CD4-positive, alpha-beta memory T cell (primary cell): ENCODE measurements around the gene IGSF9B. TPM values are rescaled to one million over a fixed set of nuclear protein-coding genes. Genes with fewer than 3 reads are reported as not detected.

Experiments used
- CTCF ChIA-PET: fragments of 350-600 bp; sonication (Branson Sonifier 250); formaldehyde crosslinking; loops from one replicate; lab custom pipeline; 2021; ENCODE audit warnings: inconsistent platforms; ENCODE audit not compliant: partially characterized antibody; lab: Charles Lee
- POLR2A ChIA-PET: fragments of 350-600 bp; sonication (Branson Sonifier 250); formaldehyde crosslinking; loops from one replicate; lab custom pipeline; 2021; ENCODE audit not compliant: partially characterized antibody; lab: Charles Lee
- DNase-seq, 5 donors: peaks; one replicate each; pipeline versions ENCODE4 v3.0.0 to v3.0.0-alpha.2; 2020 to 2022; ENCODE audit warnings: mixed read lengths in 1 of 5
- H3K27ac ChIP-seq: one replicate; pipeline ENCODE4 v1.7.0; 2013; ENCODE audit warnings: low read depth, low read length
- H3K27me3 ChIP-seq: 2 replicates; pipeline ENCODE4 v1.7.0; 2013; ENCODE audit warnings: mild to moderate bottlenecking, low read length, moderate library complexity; ENCODE audit not compliant: insufficient read depth
- H3K36me3 ChIP-seq: 2 replicates; pipeline ENCODE4 v1.7.0; 2013; ENCODE audit warnings: mild to moderate bottlenecking, low read length, moderate library complexity; ENCODE audit not compliant: insufficient read depth
- H3K4me1 ChIP-seq: 2 replicates; pipeline ENCODE4 v1.7.0; 2013; ENCODE audit warnings: mild to moderate bottlenecking, low read length, moderate library complexity; ENCODE audit not compliant: insufficient read depth
- H3K4me3 ChIP-seq, 2 donors: one replicate each; pipeline ENCODE4 v1.7.0; 2013; ENCODE audit warnings: low read length in 2 of 2, mild to moderate bottlenecking in 1 of 2
- H3K9me3 ChIP-seq, 2 donors: one replicate each; pipeline ENCODE4 v1.7.0; 2013; ENCODE audit warnings: low read length in 2 of 2, control low read depth in 1 of 2; ENCODE audit not compliant: control insufficient read depth in 1 of 2
- H3K27ac Mint-ChIP-seq, 7 donors: one replicate each; pipeline ENCODE4 v1.8.0; 2020 to 2021; ENCODE audit warnings: mixed read lengths in 7 of 7, mild to moderate bottlenecking in 6 of 7, inconsistent platforms in 3 of 7, moderate library complexity in 3 of 7
- H3K27me3 Mint-ChIP-seq, 2 donors: one replicate each; pipeline ENCODE4 v1.8.0; 2020 to 2021; ENCODE audit warnings: mixed read lengths in 2 of 2
- H3K36me3 Mint-ChIP-seq, 2 donors: one replicate each; pipeline ENCODE4 v1.8.0; 2020 to 2021; ENCODE audit warnings: mixed read lengths in 2 of 2, inconsistent platforms in 1 of 2, mild to moderate bottlenecking in 1 of 2
- H3K4me1 Mint-ChIP-seq, 4 donors: one replicate each; pipeline ENCODE4 v1.8.0; 2020 to 2021; ENCODE audit warnings: mixed read lengths in 4 of 4, mild to moderate bottlenecking in 1 of 4
- H3K4me3 Mint-ChIP-seq, 8 donors: one replicate each; pipeline ENCODE4 v1.8.0; 2020 to 2021; ENCODE audit warnings: mixed read lengths in 8 of 8, mild to moderate bottlenecking in 7 of 8, moderate library complexity in 6 of 8, inconsistent platforms in 3 of 8
- H3K9me3 Mint-ChIP-seq, 8 donors: one replicate each; pipeline ENCODE4 v1.8.0; 2020 to 2021; ENCODE audit warnings: mixed read lengths in 8 of 8, mild to moderate bottlenecking in 5 of 8, inconsistent platforms in 3 of 8, moderate library complexity in 1 of 8
- intact Hi-C: fragments of 100-400 bp; cut with micrococcal nuclease; formaldehyde crosslinking; loops from one replicate; pipeline ENCODE4 v1.15.1; 2023
- polyA plus RNA-seq, 2 donors: library from polyadenylated mRNA; unstranded; fragments of 300-500 nt; fragmentation: Illumina TruSeq; gene quantifications; one replicate each; pipeline ENCODE4 v1.2.3, GENCODE V29; 2021
- total RNA-seq, 2 experiments: library from RNA; stranded (reverse); gene quantifications; one replicate each; pipeline ENCODE4 v1.2.3, GENCODE V29; 2021

IGSF9B gene
- total and polyA plus RNA-seq, 4 experiments from 2014 or later = 0.59 to 38.6 (median 19.3) TPM

GRCh38 chr11:133983660-133984316 is 27.0 kb upstream of the IGSF9B start:
- H3K4me3 Mint-ChIP-seq = no peak overlapping the region
- Histone ChIP-seq H3K4me1 (no peaks in the 10 kb centered on the region), H3K9me3 (no peaks in the 10 kb centered on the region), H3K27me3 (no peaks in the 10 kb centered on the region), H3K36me3 (no peaks in the 10 kb centered on the region), H3K27ac (no peak overlapping the region), H3K4me3 (no peak overlapping the region)
- no peak for DNase-seq
- H3K9me3 Mint-ChIP-seq = peaks cover 0 to 2% (median 0%) of the 10 kb centered on the region in 8 donors
- no peaks in the 10 kb centered on the region for H3K36me3 Mint-ChIP-seq
- POLR2A ChIA-PET = no interaction called here
- intact Hi-C loops = no loop called here
- peaks cover 1 to 2% of the 10 kb centered on the region in 2 donors for H3K27me3 Mint-ChIP-seq
- no peaks in the 10 kb centered on the region for H3K4me1 Mint-ChIP-seq
- CTCF ChIA-PET = no interaction called here
- H3K27ac Mint-ChIP-seq = peak overlapping the region in 1 of 7 donors; percentile 43

- intact Hi-C loops = no loop called here
- DNase-seq = no peak
- peaks cover 0 to 2% (median 0%) of the 10 kb centered on the region in 8 donors for H3K9me3 Mint-ChIP-seq
Observed at GRCh38 chr11:133982876-133983275, 26.1 kb upstream of the IGSF9B start.

GRCh38 chr11:133982151-133982550 is 25.4 kb upstream of the IGSF9B start:
- Mint-ChIP-seq H3K27ac (peak overlapping the region in 1 of 7 donors; percentile 29), H3K4me3 (no peak overlapping the region), H3K36me3 (no peaks in the 10 kb centered on the region), H3K4me1 (peaks cover 0 to 2% (median 0%) of the 10 kb centered on the region in 4 donors), H3K9me3 (peaks cover 0 to 2% (median 0%) of the 10 kb centered on the region in 8 donors), H3K27me3 (peaks cover 3 to 4% of the 10 kb centered on the region in 2 donors)
- H3K27me3 ChIP-seq = no peaks in the 10 kb centered on the region
- no peaks in the 10 kb centered on the region for H3K4me1 ChIP-seq
- H3K27ac ChIP-seq = no peak overlapping the region
- DNase-seq = no peak
- H3K36me3 ChIP-seq = no peaks in the 10 kb centered on the region
- H3K9me3 ChIP-seq = no peaks in the 10 kb centered on the region
- ChIA-PET CTCF (interaction anchor here (1.2 kb wide), 1 partner anchor 21 kb away, joined by 3 read pairs; no protein-coding TSS in a partner anchor), POLR2A (no interaction called here)
- no peak overlapping the region for H3K4me3 ChIP-seq
- intact Hi-C loops = no loop called here

More at GRCh38 chr11:133982876-133983275, 26.1 kb upstream of the IGSF9B start:
- H3K4me3 Mint-ChIP-seq = no peak overlapping the region
- H3K27ac Mint-ChIP-seq = no peak overlapping the region
- Histone ChIP-seq H3K4me3 (no peak overlapping the region), H3K4me1 (no peaks in the 10 kb centered on the region), H3K27me3 (no peaks in the 10 kb centered on the region), H3K36me3 (no peaks in the 10 kb centered on the region), H3K27ac (no peak overlapping the region), H3K9me3 (no peaks in the 10 kb centered on the region)
- POLR2A ChIA-PET = no interaction called here
- peaks cover under 1 to 1% of the 10 kb centered on the region in 2 donors for H3K27me3 Mint-ChIP-seq
- CTCF ChIA-PET = no interaction called here
- H3K4me1 Mint-ChIP-seq = no peaks in the 10 kb centered on the region
- no peaks in the 10 kb centered on the region for H3K36me3 Mint-ChIP-seq

- no peaks in the 10 kb centered on the region for H3K9me3 Mint-ChIP-seq
- no peak overlapping the region for H3K27ac Mint-ChIP-seq
- Histone ChIP-seq H3K4me3 (no peak overlapping the region), H3K9me3 (no peaks in the 10 kb centered on the region), H3K36me3 (no peaks in the 10 kb centered on the region), H3K27ac (no peak overlapping the region), H3K27me3 (no peaks in the 10 kb centered on the region), H3K4me1 (no peaks in the 10 kb centered on the region)
- ChIA-PET CTCF (interaction anchor here (1.2 kb wide), 1 partner anchor 20 kb away, joined by 3 read pairs; no protein-coding TSS in a partner anchor), POLR2A (no interaction called here)
- intact Hi-C loops = no loop called here
- no peak overlapping the region for H3K4me3 Mint-ChIP-seq
- peaks cover 3 to 4% of the 10 kb centered on the region in 2 donors for H3K27me3 Mint-ChIP-seq
- H3K4me1 Mint-ChIP-seq = peaks cover 0 to 2% (median 0%) of the 10 kb centered on the region in 4 donors
- DNase-seq = no peak
- H3K36me3 Mint-ChIP-seq = no peaks in the 10 kb centered on the region
Observed at GRCh38 chr11:133981156-133981555, 24.4 kb upstream of the IGSF9B start.

- H3K27me3 ChIP-seq = no peaks in the 10 kb centered on the region
- Mint-ChIP-seq H3K4me3 (no peak overlapping the region), H3K27ac (no peak overlapping the region), H3K4me1 (peaks cover 0 to 2% (median 0%) of the 10 kb centered on the region in 4 donors), H3K36me3 (no peaks in the 10 kb centered on the region), H3K9me3 (no peaks in the 10 kb centered on the region), H3K27me3 (peaks cover 2 to 8% of the 10 kb centered on the region in 2 donors)
- H3K36me3 ChIP-seq = no peaks in the 10 kb centered on the region
- intact Hi-C loops = no loop called here
- CTCF ChIA-PET = no interaction called here
- no peak overlapping the region for H3K27ac ChIP-seq
- no peaks in the 10 kb centered on the region for H3K9me3 ChIP-seq
- H3K4me1 ChIP-seq = no peaks in the 10 kb centered on the region
- no peak for DNase-seq
- no peak overlapping the region for H3K4me3 ChIP-seq
- POLR2A ChIA-PET = no interaction called here
Observed at GRCh38 chr11:133980665-133981064, 23.9 kb upstream of the IGSF9B start.

GRCh38 chr11:133978794-133979193 is 22.0 kb upstream of the IGSF9B start:
- Mint-ChIP-seq H3K9me3 (no peaks in the 10 kb centered on the region), H3K4me1 (peaks cover 0 to 2% (median 0%) of the 10 kb centered on the region in 4 donors), H3K4me3 (no peak overlapping the region), H3K36me3 (no peaks in the 10 kb centered on the region), H3K27ac (no peak overlapping the region), H3K27me3 (peaks cover 7 to 11% of the 10 kb centered on the region in 2 donors)
- H3K4me1 ChIP-seq = no peaks in the 10 kb centered on the region
- DNase-seq = no peak
- ChIA-PET CTCF (no interaction called here), POLR2A (interaction anchor here (0.9 kb wide), 1 partner anchor 57 kb away, joined by 3 read pairs; no protein-coding TSS in a partner anchor)
- no peaks in the 10 kb centered on the region for H3K36me3 ChIP-seq
- H3K27ac ChIP-seq = no peak overlapping the region
- no peaks in the 10 kb centered on the region for H3K27me3 ChIP-seq
- H3K4me3 ChIP-seq = no peak overlapping the region
- no peaks in the 10 kb centered on the region for H3K9me3 ChIP-seq
- intact Hi-C loops = no loop called here

- no peak for DNase-seq
- no peaks in the 10 kb centered on the region for H3K9me3 Mint-ChIP-seq
- intact Hi-C loops = no loop called here
- no peak overlapping the region for H3K4me3 Mint-ChIP-seq
- POLR2A ChIA-PET = no interaction called here
- Histone ChIP-seq H3K9me3 (no peaks in the 10 kb centered on the region), H3K4me1 (no peaks in the 10 kb centered on the region), H3K27ac (no peak overlapping the region), H3K4me3 (no peak overlapping the region), H3K27me3 (no peaks in the 10 kb centered on the region), H3K36me3 (no peaks in the 10 kb centered on the region)
- no peak overlapping the region for H3K27ac Mint-ChIP-seq
- H3K4me1 Mint-ChIP-seq = peaks cover 0 to 2% (median 0%) of the 10 kb centered on the region in 4 donors
- peaks cover 14 to 23% of the 10 kb centered on the region in 2 donors for H3K27me3 Mint-ChIP-seq
- CTCF ChIA-PET = no interaction called here
- H3K36me3 Mint-ChIP-seq = no peaks in the 10 kb centered on the region
Observed at GRCh38 chr11:133977067-133977677, 20.4 kb upstream of the IGSF9B start.
